Fibroblast of lung (primary cell): ENCODE results near the gene PTPN14.

Source experiments
- EZH2 ChIP-seq: IDR thresholded peaks from 2 replicates; pipeline ENCODE4 v1.5.1; 2012; ENCODE audit warnings: low read length, control low read depth, mild to moderate bottlenecking; ENCODE audit errors: missing control alignments
- TF ChIP-seq, protein P1 (sequence below), 2 donors: IDR thresholded peaks in 1 of 2; conservative IDR thresholded peaks in 1 of 2; 1 replicate in 1 of 2; 2 replicates in 1 of 2; pipeline ENCODE4 v1.5.1; 2011 to 2012; ENCODE audit warnings: low read length in 2 of 2, control low read depth in 1 of 2, inconsistent platforms in 1 of 2, low read depth in 1 of 2, mild to moderate bottlenecking in 1 of 2

DNA sequence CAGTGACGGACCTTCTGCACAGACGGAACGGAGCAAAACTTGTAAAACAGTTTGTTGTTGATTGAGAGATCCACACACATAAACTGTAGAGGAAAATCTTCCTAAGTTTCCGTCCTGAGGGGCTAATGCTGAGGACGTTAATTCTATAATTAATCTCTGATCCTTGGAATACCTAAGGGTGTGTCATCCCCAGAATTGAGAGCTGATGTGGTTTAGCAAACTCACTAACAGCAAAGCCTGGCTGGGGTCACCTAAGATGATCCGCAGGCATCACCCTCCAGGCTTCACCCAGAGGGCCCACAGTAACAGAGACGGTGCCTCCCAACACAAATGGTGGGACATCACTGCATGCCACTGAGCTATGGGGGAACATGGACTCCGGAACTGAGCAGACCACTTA, 172.9 kb downstream of the PTPN14 start:
- TF ChIP-seq, protein P1, sequence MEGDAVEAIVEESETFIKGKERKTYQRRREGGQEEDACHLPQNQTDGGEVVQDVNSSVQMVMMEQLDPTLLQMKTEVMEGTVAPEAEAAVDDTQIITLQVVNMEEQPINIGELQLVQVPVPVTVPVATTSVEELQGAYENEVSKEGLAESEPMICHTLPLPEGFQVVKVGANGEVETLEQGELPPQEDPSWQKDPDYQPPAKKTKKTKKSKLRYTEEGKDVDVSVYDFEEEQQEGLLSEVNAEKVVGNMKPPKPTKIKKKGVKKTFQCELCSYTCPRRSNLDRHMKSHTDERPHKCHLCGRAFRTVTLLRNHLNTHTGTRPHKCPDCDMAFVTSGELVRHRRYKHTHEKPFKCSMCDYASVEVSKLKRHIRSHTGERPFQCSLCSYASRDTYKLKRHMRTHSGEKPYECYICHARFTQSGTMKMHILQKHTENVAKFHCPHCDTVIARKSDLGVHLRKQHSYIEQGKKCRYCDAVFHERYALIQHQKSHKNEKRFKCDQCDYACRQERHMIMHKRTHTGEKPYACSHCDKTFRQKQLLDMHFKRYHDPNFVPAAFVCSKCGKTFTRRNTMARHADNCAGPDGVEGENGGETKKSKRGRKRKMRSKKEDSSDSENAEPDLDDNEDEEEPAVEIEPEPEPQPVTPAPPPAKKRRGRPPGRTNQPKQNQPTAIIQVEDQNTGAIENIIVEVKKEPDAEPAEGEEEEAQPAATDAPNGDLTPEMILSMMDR (conservative IDR thresholded peaks at IDR 0.05 in 1 of 2, IDR thresholded peaks at IDR 0.05 in 1 of 2; ENCODE audit: low read depth in 1 of 2, low read length in 2 of 2) = no peak
- no peak for TF ChIP-seq EZH2
